H9 (cell line): ENCODE measurements around the gene ACSBG1. TPM values are rescaled to one million over a fixed set of nuclear protein-coding genes. Genes with fewer than 3 reads are reported as not detected.

Experiments used
- DNase-seq: peaks from one replicate; pipeline ENCODE4 v3.0.0-alpha.2; 2017
- H2AFZ ChIP-seq: one replicate; pipeline ENCODE4 v1.6.1; 2013; ENCODE audit warnings: mild to moderate bottlenecking, low read length, control low read depth, moderate library complexity
- H2AK5ac ChIP-seq: 2 replicates; pipeline ENCODE4 v1.6.1; 2013; ENCODE audit warnings: low read length, control low read depth, mixed read lengths; ENCODE audit not compliant: insufficient read length
- H2BK120ac ChIP-seq: one replicate; pipeline ENCODE4 v1.6.1; 2013; ENCODE audit warnings: low read depth, mild to moderate bottlenecking, low read length, control low read depth, inconsistent platforms; ENCODE audit not compliant: poor library complexity, severe bottlenecking
- H2BK12ac ChIP-seq: 2 replicates; pipeline ENCODE4 v1.6.1; 2013; ENCODE audit warnings: low read length, control low read depth, mixed read lengths, low read depth; ENCODE audit not compliant: insufficient read length
- H2BK15ac ChIP-seq: 2 replicates; pipeline ENCODE4 v1.6.1; 2013; ENCODE audit warnings: low read depth, low read length, control low read depth
- H2BK20ac ChIP-seq: one replicate; pipeline ENCODE4 v1.6.1; 2013; ENCODE audit warnings: low read depth, mild to moderate bottlenecking, low read length, control low read depth, inconsistent platforms; ENCODE audit not compliant: poor library complexity, severe bottlenecking
- H2BK5ac ChIP-seq: 2 replicates; pipeline ENCODE4 v1.6.1; 2013; ENCODE audit warnings: low read length, control low read depth, mixed read lengths; ENCODE audit not compliant: insufficient read length
- H3K14ac ChIP-seq: 2 replicates; pipeline ENCODE4 v1.6.1; 2013; ENCODE audit warnings: low read length, control low read depth; ENCODE audit not compliant: insufficient read depth
- H3K18ac ChIP-seq: 2 replicates; pipeline ENCODE4 v1.6.1; 2013; ENCODE audit warnings: low read depth, mild to moderate bottlenecking, mixed read lengths, low read length, control low read depth; ENCODE audit not compliant: insufficient read length
- H3K23ac ChIP-seq: 2 replicates; pipeline ENCODE4 v1.6.1; 2013; ENCODE audit warnings: low read length, control low read depth, mixed read lengths, low read depth; ENCODE audit not compliant: insufficient read length
- H3K23me2 ChIP-seq: 2 replicates; pipeline ENCODE4 v1.6.1; 2013; ENCODE audit warnings: low read depth, mild to moderate bottlenecking, mixed read lengths, low read length, control low read depth; ENCODE audit not compliant: insufficient read length, poor library complexity, severe bottlenecking
- H3K27ac ChIP-seq: 2 replicates; pipeline ENCODE4 v1.5.1; 2013; ENCODE audit warnings: low read length, control low read depth, mixed read lengths, low read depth; ENCODE audit not compliant: insufficient read length
- H3K27me3 ChIP-seq: 2 replicates; pipeline ENCODE4 v1.6.1; 2013; ENCODE audit warnings: low read length, control low read depth, inconsistent platforms; ENCODE audit not compliant: insufficient read depth
- H3K4ac ChIP-seq: 2 replicates; pipeline ENCODE4 v1.6.1; 2013; ENCODE audit warnings: low read depth, mild to moderate bottlenecking, control low read depth, inconsistent platforms, low read length, moderate library complexity
- H3K4me1 ChIP-seq: 2 replicates; pipeline ENCODE4 v1.6.1; 2013; ENCODE audit warnings: low read length, control low read depth, inconsistent platforms; ENCODE audit not compliant: insufficient read depth
- H3K4me2 ChIP-seq: 2 replicates; pipeline ENCODE4 v1.6.1; 2013; ENCODE audit warnings: low read length, control low read depth, mixed read lengths; ENCODE audit not compliant: insufficient read length, insufficient read depth
- H3K56ac ChIP-seq: 2 replicates; pipeline ENCODE4 v1.6.1; 2013; ENCODE audit warnings: low read depth, mild to moderate bottlenecking, mixed read lengths, low read length, control low read depth; ENCODE audit not compliant: insufficient read length
- H3K79me1 ChIP-seq: 2 replicates; pipeline ENCODE4 v1.6.1; 2013; ENCODE audit warnings: low read depth, mild to moderate bottlenecking, moderate library complexity, low read length, control low read depth, inconsistent platforms; ENCODE audit not compliant: insufficient read depth, poor library complexity, severe bottlenecking
- H3K79me2 ChIP-seq: 2 replicates; pipeline ENCODE4 v1.6.1; 2013; ENCODE audit warnings: low read length, control low read depth, inconsistent platforms; ENCODE audit not compliant: insufficient read depth
- H3K9ac ChIP-seq: 2 replicates; pipeline ENCODE4 v1.6.1; 2013; ENCODE audit warnings: low read length, control low read depth, mixed read lengths; ENCODE audit not compliant: insufficient read length; ENCODE audit errors: extremely low read depth
- H3K9me3 ChIP-seq: one replicate; pipeline ENCODE4 v1.6.1; 2013; ENCODE audit warnings: low read depth, low read length, inconsistent platforms; ENCODE audit not compliant: control insufficient read depth
- H3T11ph ChIP-seq: one replicate; pipeline ENCODE4 v1.6.1; 2013; ENCODE audit warnings: mild to moderate bottlenecking, low read length, control low read depth, inconsistent platforms
- H4K20me1 ChIP-seq: one replicate; pipeline ENCODE4 v1.6.1; 2013; ENCODE audit not compliant: control insufficient read depth, insufficient read length, insufficient read depth
- H4K5ac ChIP-seq: 2 replicates; pipeline ENCODE4 v1.6.1; 2013; ENCODE audit warnings: low read depth, mild to moderate bottlenecking, mixed read lengths, low read length, control low read depth; ENCODE audit not compliant: insufficient read length
- H4K8ac ChIP-seq: replicated peaks from 2 replicates; pipeline ENCODE4 v1.6.1; 2013; ENCODE audit warnings: low read length, control low read depth, mixed read lengths, low read depth; ENCODE audit not compliant: insufficient read length
- H4K91ac ChIP-seq: 2 replicates; pipeline ENCODE4 v1.6.1; 2013; ENCODE audit warnings: low read depth, mild to moderate bottlenecking, moderate library complexity, mixed read lengths, low read length, control low read depth; ENCODE audit not compliant: insufficient read length
- H3K27ac Mint-ChIP-seq, 3 experiments: 2 replicates in 2 of 3; 3 replicates in 1 of 3; pipeline ENCODE4 v1.8.0; 2020 to 2021; ENCODE audit warnings: mixed read lengths in 3 of 3, mild to moderate bottlenecking in 1 of 3, moderate library complexity in 1 of 3
- H3K27me3 Mint-ChIP-seq: 2 replicates; pipeline ENCODE4 v1.8.0; 2021; ENCODE audit warnings: low read depth, mild to moderate bottlenecking, moderate library complexity, mixed read lengths
- H3K36me3 Mint-ChIP-seq, 3 experiments: 2 replicates in 2 of 3; 3 replicates in 1 of 3; pipeline ENCODE4 v1.8.0; 2020 to 2021; ENCODE audit warnings: low read depth in 3 of 3, mixed read lengths in 3 of 3; ENCODE audit not compliant: insufficient read depth in 1 of 3
- H3K4me1 Mint-ChIP-seq, 2 experiments: 2 replicates each; pipeline ENCODE4 v1.8.0; 2020; ENCODE audit warnings: mixed read lengths in 2 of 2
- H3K4me3 Mint-ChIP-seq, 2 experiments: 2 replicates in 1 of 2; 3 replicates in 1 of 2; pipeline ENCODE4 v1.8.0; 2020 to 2021; ENCODE audit warnings: mild to moderate bottlenecking in 2 of 2, mixed read lengths in 2 of 2, moderate library complexity in 1 of 2
- H3K9me3 Mint-ChIP-seq, 2 experiments: 2 replicates in 1 of 2; 3 replicates in 1 of 2; pipeline ENCODE4 v1.8.0; 2020; ENCODE audit warnings: mild to moderate bottlenecking in 2 of 2, mixed read lengths in 2 of 2, moderate library complexity in 1 of 2
- WGBS: extraction: QIAGEN DNeasy Blood & Tissue Kit; methylation state at CpG from one replicate; pipeline ENCODE4 v1.1.7; 2013; ENCODE audit warnings: missing lambda C conversion rate, low lambda C conversion rate, mixed read lengths; ENCODE audit not compliant: insufficient read length; ENCODE audit errors: extremely low coverage; 5-methylcytosine and 5-hydroxymethylcytosine counted together
- total RNA-seq: library from RNA; stranded (reverse); gene quantifications from 2 replicates; pipeline ENCODE4 v1.2.1, GENCODE V29; 2021
- TF ChIP-seq, protein P1 (sequence below): fragments of 200-600 bp; sonication (generic); conservative IDR thresholded peaks from 3 replicates; pipeline ENCODE4 v1.8.0; 2021; ENCODE audit warnings: antibody characterized with exemption, mild to moderate bottlenecking

The ACSBG1 gene
- total RNA-seq, 1 experiment from 2014 or later = 2.2 TPM

DNA sequence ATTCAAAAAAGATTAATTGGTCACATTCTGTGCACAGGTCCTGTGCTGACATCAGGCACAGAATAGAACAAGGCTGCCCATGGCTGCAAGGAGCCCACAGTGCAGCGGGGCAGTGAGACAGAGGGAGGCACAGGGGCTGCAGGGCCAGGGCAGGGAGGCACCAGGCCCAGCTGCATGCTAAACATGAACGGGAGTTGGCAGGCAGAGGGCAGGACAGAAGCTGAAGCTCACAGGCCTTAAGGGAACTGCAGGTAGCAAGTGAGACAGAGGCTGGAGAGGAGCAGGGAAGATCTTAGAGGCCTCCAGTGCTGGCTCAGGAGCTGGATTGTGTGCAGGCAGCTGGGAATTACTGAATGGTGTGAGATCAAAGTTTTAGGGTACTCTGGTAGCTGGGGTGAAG is 59.0 kb downstream of the ACSBG1 start:
- no CpG with 5 or more reads among the region's 2 CpGs for WGBS
- H3K4me3 Mint-ChIP-seq = no peak overlapping the region

More for the DNA sequence above, 59.0 kb downstream of the ACSBG1 start:
- no peak overlapping the region for H2BK120ac ChIP-seq
- H4K20me1 ChIP-seq = no peaks in the 10 kb centered on the region
- H3K27ac Mint-ChIP-seq = peak overlapping the region in 2 of 3 experiments; percentile 12 to 27; a peak in 2 of 7 replicates
- no peaks in the 10 kb centered on the region for H3K23me2 ChIP-seq
- no peaks in the 10 kb centered on the region for H3K79me2 ChIP-seq
- H3K4me1 Mint-ChIP-seq = no peaks in the 10 kb centered on the region
- H3K9me3 Mint-ChIP-seq = no peaks in the 10 kb centered on the region
- no peak overlapping the region for H4K91ac ChIP-seq
- H2BK15ac ChIP-seq = no peak overlapping the region
- H4K8ac ChIP-seq = no peak overlapping the region
- H3K27me3 Mint-ChIP-seq = no peaks in the 10 kb centered on the region; the same call in 1 of the 2 replicates
- no peak overlapping the region for H2AFZ ChIP-seq
- H3K56ac ChIP-seq = no peak overlapping the region
- no peak overlapping the region for H3K18ac ChIP-seq
- H2BK5ac ChIP-seq = no peak overlapping the region
- H3K27me3 ChIP-seq = no peaks in the 10 kb centered on the region
- no peak for DNase-seq
- H3K4me1 ChIP-seq = no peaks in the 10 kb centered on the region
- no peak overlapping the region for H3K4me2 ChIP-seq
- no peak overlapping the region for H3K23ac ChIP-seq
- H2BK12ac ChIP-seq = no peak overlapping the region
- no peak overlapping the region for H3K27ac ChIP-seq
- H2AK5ac ChIP-seq = no peak overlapping the region
- H3K14ac ChIP-seq = no peak overlapping the region
- TF ChIP-seq, protein P1, sequence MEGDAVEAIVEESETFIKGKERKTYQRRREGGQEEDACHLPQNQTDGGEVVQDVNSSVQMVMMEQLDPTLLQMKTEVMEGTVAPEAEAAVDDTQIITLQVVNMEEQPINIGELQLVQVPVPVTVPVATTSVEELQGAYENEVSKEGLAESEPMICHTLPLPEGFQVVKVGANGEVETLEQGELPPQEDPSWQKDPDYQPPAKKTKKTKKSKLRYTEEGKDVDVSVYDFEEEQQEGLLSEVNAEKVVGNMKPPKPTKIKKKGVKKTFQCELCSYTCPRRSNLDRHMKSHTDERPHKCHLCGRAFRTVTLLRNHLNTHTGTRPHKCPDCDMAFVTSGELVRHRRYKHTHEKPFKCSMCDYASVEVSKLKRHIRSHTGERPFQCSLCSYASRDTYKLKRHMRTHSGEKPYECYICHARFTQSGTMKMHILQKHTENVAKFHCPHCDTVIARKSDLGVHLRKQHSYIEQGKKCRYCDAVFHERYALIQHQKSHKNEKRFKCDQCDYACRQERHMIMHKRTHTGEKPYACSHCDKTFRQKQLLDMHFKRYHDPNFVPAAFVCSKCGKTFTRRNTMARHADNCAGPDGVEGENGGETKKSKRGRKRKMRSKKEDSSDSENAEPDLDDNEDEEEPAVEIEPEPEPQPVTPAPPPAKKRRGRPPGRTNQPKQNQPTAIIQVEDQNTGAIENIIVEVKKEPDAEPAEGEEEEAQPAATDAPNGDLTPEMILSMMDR = no peak
- no peaks in the 10 kb centered on the region for H3K9me3 ChIP-seq
- H2BK20ac ChIP-seq = no peak overlapping the region
- H3K9ac ChIP-seq = no peak overlapping the region
- peaks cover 6 to 27% (median 10%) of the 10 kb centered on the region in 3 experiments; a peak in 6 of 7 replicates for H3K36me3 Mint-ChIP-seq
- no peak overlapping the region for H3K4ac ChIP-seq
- H3T11ph ChIP-seq = no peak overlapping the region
- no peaks in the 10 kb centered on the region for H3K79me1 ChIP-seq
- H4K5ac ChIP-seq = no peak overlapping the region
